ENCODE measurements around the gene NADK.

Gene NADK

GRCh38 chr1:1778663-1779319 is 521 bp upstream of the NADK start:
- peak overlapping the region; percentile 1; the same call in 1 of the 2 replicates for H3K27ac ChIP-seq (ENCODE audit: low read length)
- peaks cover 31% of the 10 kb centered on the region for H4K20me1 ChIP-seq (ENCODE audit: insufficient read depth, low read length)
- ATAC-seq (ENCODE audit: insufficient read depth, low read depth), result peak; percentile 70
- H3K27me3 ChIP-seq (ENCODE audit: insufficient read depth, low read length, poor library complexity), result no peaks in the 10 kb centered on the region
- H3K4me1 ChIP-seq (ENCODE audit: insufficient read depth, low read length), result peaks cover 58% of the 10 kb centered on the region
- H3K36me3 ChIP-seq (ENCODE audit: insufficient read depth, low read length), result peaks cover 16% of the 10 kb centered on the region
- peak overlapping the region; percentile 96 for H2AFZ ChIP-seq (ENCODE audit: low read depth, low read length)
- H3K4me2 ChIP-seq (ENCODE audit: insufficient read depth, low read length), result peak overlapping the region; percentile 92
- peaks cover 43% of the 10 kb centered on the region for H3K79me2 ChIP-seq (ENCODE audit: insufficient read depth, low read length)
- peak overlapping the region; percentile 19 to 99; a peak in 3 of 4 replicates for H3K4me3 ChIP-seq (ENCODE audit: low read depth in 1 of 2, low read length in 2 of 2)
- no peak for TF ChIP-seq EZH2 (IDR thresholded peaks at IDR 0.05; ENCODE audit: borderline replicate concordance, low read depth, low read length, severe bottlenecking)
- TF ChIP-seq CTCF (IDR thresholded peaks at IDR 0.05; ENCODE audit: borderline replicate concordance, extremely low read depth, low read length, poor library complexity, severe bottlenecking), result peak; percentile 48
- H3K9me3 ChIP-seq (ENCODE audit: insufficient read depth, low read length, severe bottlenecking), result no peaks in the 10 kb centered on the region
- peak; percentile 80 for DNase-seq
- H3K9ac ChIP-seq (ENCODE audit: low read depth, low read length), result peak overlapping the region; percentile 99

- Histone ChIP-seq H3K79me2 (ENCODE audit: insufficient read depth, low read length) (peaks cover 54% of the 10 kb centered on the region), H3K9me3 (ENCODE audit: insufficient read depth, low read length, severe bottlenecking) (no peaks in the 10 kb centered on the region), H3K4me3 (ENCODE audit: low read depth in 1 of 2, low read length in 2 of 2) (peak overlapping the region; percentile 99), H3K9ac (ENCODE audit: low read depth, low read length) (peak overlapping the region; percentile 99), H3K4me1 (ENCODE audit: insufficient read depth, low read length) (peaks cover 58% of the 10 kb centered on the region), H2AFZ (ENCODE audit: low read depth, low read length) (peak overlapping the region; percentile 96), H3K27me3 (ENCODE audit: insufficient read depth, low read length, poor library complexity) (no peaks in the 10 kb centered on the region), H4K20me1 (ENCODE audit: insufficient read depth, low read length) (peaks cover 27% of the 10 kb centered on the region), H3K27ac (ENCODE audit: low read length) (peak overlapping the region; percentile 86), H3K4me2 (ENCODE audit: insufficient read depth, low read length) (peak overlapping the region; percentile 92), H3K36me3 (ENCODE audit: insufficient read depth, low read length) (peaks cover 16% of the 10 kb centered on the region)
- no peak for DNase-seq
- no peak for TF ChIP-seq EZH2 (IDR thresholded peaks at IDR 0.05; ENCODE audit: borderline replicate concordance, low read depth, low read length, severe bottlenecking)
- ATAC-seq (ENCODE audit: insufficient read depth, low read depth), result no peak
Observed at GRCh38 chr1:1777583-1777899, 729 bp downstream of the NADK start.

GRCh38 chr1:1776672-1777582 is 1.3 kb downstream of the NADK start:
- Histone ChIP-seq H3K9ac (ENCODE audit: low read depth, low read length) (peak overlapping the region; percentile 99), H3K36me3 (ENCODE audit: insufficient read depth, low read length) (peaks cover 22% of the 10 kb centered on the region), H3K4me1 (ENCODE audit: insufficient read depth, low read length) (peaks cover 58% of the 10 kb centered on the region), H3K4me3 (ENCODE audit: low read depth in 1 of 2, low read length in 2 of 2) (peak overlapping the region; percentile 99), H3K27ac (ENCODE audit: low read length) (peak overlapping the region; percentile 86), H4K20me1 (ENCODE audit: insufficient read depth, low read length) (peaks cover 27% of the 10 kb centered on the region), H3K4me2 (ENCODE audit: insufficient read depth, low read length) (peak overlapping the region; percentile 92), H2AFZ (ENCODE audit: low read depth, low read length) (0 out of 2 replicates have a peak overlapping the region, but pooled peaks have one; percentile 4), H3K27me3 (ENCODE audit: insufficient read depth, low read length, poor library complexity) (no peaks in the 10 kb centered on the region), H3K9me3 (ENCODE audit: insufficient read depth, low read length, severe bottlenecking) (no peaks in the 10 kb centered on the region), H3K79me2 (ENCODE audit: insufficient read depth, low read length) (peaks cover 60% of the 10 kb centered on the region)
- DNase-seq (no peak), ATAC-seq (ENCODE audit: insufficient read depth, low read depth) (no peak)
- TF ChIP-seq EZH2 (IDR thresholded peaks at IDR 0.05; ENCODE audit: borderline replicate concordance, low read depth, low read length, severe bottlenecking), result no peak
- TF ChIP-seq CTCF (IDR thresholded peaks at IDR 0.05; ENCODE audit: borderline replicate concordance, extremely low read depth, low read length, poor library complexity, severe bottlenecking), result no peak

All from DND-41 (cell line).